Activated CD4-positive, alpha-beta T cell treated with anti-CD3 and anti-CD28 coated beads for 36 hours (primary cell): ENCODE data around the gene USP10. TPM values are rescaled to one million over a fixed set of nuclear protein-coding genes. Genes with fewer than 3 reads are reported as not detected.
A peak's percentile ranks its signal among the peaks of the same experiment; 100 is the strongest.

ENCODE experiments used
- ATAC-seq: fragments of 200-7000 bp; cut with Tn5 transposase; one replicate; pipeline ENCODE4 v1.10.0; 2021; ENCODE audit warnings: mild to moderate bottlenecking, moderate library complexity
- CTCF ChIA-PET: fragments of 350-600 bp; sonication (Branson Sonifier 250); formaldehyde crosslinking; loops from one replicate; lab custom pipeline; 2021; ENCODE audit warnings: antibody characterized with exemption; lab: Charles Lee
- POLR2A ChIA-PET: fragments of 350-600 bp; sonication (Branson Sonifier 250); formaldehyde crosslinking; loops from one replicate; lab custom pipeline; 2021; ENCODE audit warnings: antibody characterized with exemption, inconsistent platforms; lab: Charles Lee
- DNase-seq: peaks from one replicate; pipeline ENCODE4 v3.0.0-alpha.2; 2020
- H3K27ac Mint-ChIP-seq: one replicate; pipeline ENCODE4 v1.8.0; 2021; ENCODE audit warnings: mixed read lengths
- H3K27me3 Mint-ChIP-seq: one replicate; pipeline ENCODE4 v1.8.0; 2021; ENCODE audit warnings: mixed read lengths
- H3K36me3 Mint-ChIP-seq: one replicate; pipeline ENCODE4 v1.8.0; 2021; ENCODE audit warnings: low read depth, mixed read lengths
- H3K4me1 Mint-ChIP-seq: one replicate; pipeline ENCODE4 v1.8.0; 2021; ENCODE audit warnings: mixed read lengths
- H3K4me3 Mint-ChIP-seq: one replicate; pipeline ENCODE4 v1.8.0; 2021; ENCODE audit warnings: mild to moderate bottlenecking, moderate library complexity, mixed read lengths
- H3K9me3 Mint-ChIP-seq: one replicate; pipeline ENCODE4 v1.8.0; 2021; ENCODE audit warnings: low read depth, mixed read lengths
- intact Hi-C, 2 experiments: fragments of 100-400 bp; cut with DNase I in 1 of 2; cut with micrococcal nuclease in 1 of 2; formaldehyde crosslinking; loops; one replicate each; pipeline versions ENCODE4 v1.14.2 to v1.15.1; 2022 to 2024; cut with DNase I, micrococcal nuclease
- total RNA-seq, 2 experiments: library from RNA; stranded (reverse); gene quantifications; one replicate each; pipeline ENCODE4 v1.2.3, GENCODE V29; 2021

The USP10 gene
- total RNA-seq, 2 experiments from 2014 or later = 117 to 133 TPM

GRCh38 chr16:84751947-84752346 is 52.1 kb downstream of the USP10 start:
- Mint-ChIP-seq H3K27me3 (no peaks in the 10 kb centered on the region), H3K4me1 (peaks cover 63% of the 10 kb centered on the region), H3K36me3 (peaks cover 17% of the 10 kb centered on the region), H3K4me3 (peak overlapping the region; percentile 4), H3K27ac (no peak overlapping the region), H3K9me3 (no peaks in the 10 kb centered on the region)
- peak; percentile 57 for DNase-seq
- POLR2A ChIA-PET = no interaction called here
- CTCF ChIA-PET = interaction anchor here (1.3 to 5.8 kb wide), 6 partner anchors 13 to 219 kb away, joined by 3 to 74 read pairs (median 34); no protein-coding TSS in a partner anchor
- ATAC-seq = peak; percentile 82
- intact Hi-C loops = loop anchor here (5.0 kb wide), 2 partner anchors 220 to 275 kb away; partner anchors contain the start of gene KIAA0513 (in 1 of the 2)

GRCh38 chr16:84752600-84752999 is 52.8 kb downstream of the USP10 start:
- ATAC-seq (no peak), DNase-seq (no peak)
- intact Hi-C loops = loop anchor here (5.0 kb wide), 2 partner anchors 220 to 275 kb away; partner anchors contain the start of gene KIAA0513 (in 1 of the 2)
- Mint-ChIP-seq H3K27me3 (no peaks in the 10 kb centered on the region), H3K4me3 (peak overlapping the region; percentile 4), H3K27ac (peak overlapping the region; percentile 29), H3K4me1 (peaks cover 68% of the 10 kb centered on the region), H3K36me3 (peaks cover 18% of the 10 kb centered on the region), H3K9me3 (no peaks in the 10 kb centered on the region)
- ChIA-PET POLR2A (interaction anchor here (0.9 kb wide), 1 partner anchor 154 kb away, joined by 3 read pairs; no protein-coding TSS in a partner anchor), CTCF (interaction anchor here (0.7 to 5.8 kb wide), 15 partner anchors 12 to 1008 kb away, joined by 3 to 74 read pairs (median 6); no protein-coding TSS in a partner anchor)

GRCh38 chr16:84753412-84754326 is 53.9 kb downstream of the USP10 start:
- Mint-ChIP-seq H3K4me3 (no peak overlapping the region), H3K36me3 (peaks cover 23% of the 10 kb centered on the region), H3K9me3 (no peaks in the 10 kb centered on the region), H3K4me1 (peaks cover 78% of the 10 kb centered on the region), H3K27me3 (no peaks in the 10 kb centered on the region), H3K27ac (no peak overlapping the region)
- DNase-seq (no peak), ATAC-seq (peak; percentile 6)
- intact Hi-C loops = loop anchor here (1.0 to 5.0 kb wide), 5 partner anchors 172 to 274 kb away; partner anchors contain the start of gene KIAA0513 (in 1 of the 2)
- ChIA-PET CTCF (interaction anchor here (0.5 to 5.8 kb wide), 37 partner anchors 9 to 1007 kb away, joined by 3 to 74 read pairs (median 5); partner anchors contain the start of gene ZDHHC7), POLR2A (interaction anchor here (0.6 to 0.9 kb wide), 2 partner anchors 89 to 155 kb away, joined by 3 read pairs; no protein-coding TSS in a partner anchor)

- intact Hi-C loops = loop anchor here (1.0 to 5.0 kb wide), 5 partner anchors 171 to 273 kb away; partner anchors contain the start of gene KIAA0513 (in 1 of the 2)
- ChIA-PET POLR2A (interaction anchor here (0.6 kb wide), 1 partner anchor 90 kb away, joined by 3 read pairs; no protein-coding TSS in a partner anchor), CTCF (interaction anchor here (0.5 to 5.8 kb wide), 34 partner anchors 8 to 594 kb away, joined by 3 to 74 read pairs (median 5); partner anchors contain the start of gene ZDHHC7)
- Mint-ChIP-seq H3K36me3 (peaks cover 26% of the 10 kb centered on the region), H3K27me3 (no peaks in the 10 kb centered on the region), H3K4me3 (no peak overlapping the region), H3K27ac (peak overlapping the region; percentile 49), H3K9me3 (no peaks in the 10 kb centered on the region), H3K4me1 (peaks cover 84% of the 10 kb centered on the region)
- DNase-seq (peak; percentile 76), ATAC-seq (peak; percentile 78)
Observed at GRCh38 chr16:84754353-84754856, 54.6 kb downstream of the USP10 start.

- intact Hi-C loops = loop anchor here (1.0 to 5.0 kb wide), 5 partner anchors 170 to 272 kb away; partner anchors contain the start of gene KIAA0513 (in 1 of the 2)
- ATAC-seq (no peak), DNase-seq (no peak)
- no peaks in the 10 kb centered on the region for H3K27me3 Mint-ChIP-seq
- peaks cover 26% of the 10 kb centered on the region for H3K36me3 Mint-ChIP-seq
- H3K27ac Mint-ChIP-seq = no peak overlapping the region
- ChIA-PET CTCF (interaction anchor here (0.6 to 5.8 kb wide), 32 partner anchors 8 to 1257 kb away, joined by 3 to 74 read pairs (median 5); partner anchors contain the start of gene ZDHHC7), POLR2A (interaction anchor here (0.6 kb wide), 1 partner anchor 512 kb away, joined by 3 read pairs; no protein-coding TSS in a partner anchor)
- no peaks in the 10 kb centered on the region for H3K9me3 Mint-ChIP-seq
- H3K4me1 Mint-ChIP-seq = peaks cover 85% of the 10 kb centered on the region
- H3K4me3 Mint-ChIP-seq = no peak overlapping the region
Observed at GRCh38 chr16:84754956-84755672, 55.3 kb downstream of the USP10 start.

- ATAC-seq = no peak
- no peak overlapping the region for H3K4me3 Mint-ChIP-seq
- peaks cover 69% of the 10 kb centered on the region for H3K4me1 Mint-ChIP-seq
- H3K27ac Mint-ChIP-seq = no peak overlapping the region
- intact Hi-C loops = no loop called here
- DNase-seq = no peak
- CTCF ChIA-PET = interaction anchor here (0.5 to 5.8 kb wide), 8 partner anchors 9 to 434 kb away, joined by 3 to 73 read pairs (median 4); partner anchors contain the start of gene CRISPLD2
- H3K9me3 Mint-ChIP-seq = no peaks in the 10 kb centered on the region
- POLR2A ChIA-PET = no interaction called here
- H3K27me3 Mint-ChIP-seq = no peaks in the 10 kb centered on the region
- H3K36me3 Mint-ChIP-seq = peaks cover 35% of the 10 kb centered on the region
Observed at GRCh38 chr16:84756830-84757229, 57.0 kb downstream of the USP10 start.

GRCh38 chr16:84758627-84759026 is 58.8 kb downstream of the USP10 start:
- no peaks in the 10 kb centered on the region for H3K9me3 Mint-ChIP-seq
- no peak for DNase-seq
- H3K27me3 Mint-ChIP-seq = no peaks in the 10 kb centered on the region
- peaks cover 41% of the 10 kb centered on the region for H3K36me3 Mint-ChIP-seq
- ATAC-seq = no peak
- no peak overlapping the region for H3K27ac Mint-ChIP-seq
- ChIA-PET POLR2A (no interaction called here), CTCF (interaction anchor here (0.8 to 1.9 kb wide), 5 partner anchors 10 to 218 kb away, joined by 3 to 5 read pairs (median 4); no protein-coding TSS in a partner anchor)
- no peak overlapping the region for H3K4me3 Mint-ChIP-seq
- intact Hi-C loops = no loop called here
- H3K4me1 Mint-ChIP-seq = peaks cover 53% of the 10 kb centered on the region

- peaks cover 53% of the 10 kb centered on the region for H3K4me1 Mint-ChIP-seq
- H3K36me3 Mint-ChIP-seq = peaks cover 45% of the 10 kb centered on the region
- POLR2A ChIA-PET = no interaction called here
- DNase-seq = no peak
- intact Hi-C loops = no loop called here
- H3K9me3 Mint-ChIP-seq = no peaks in the 10 kb centered on the region
- no peak overlapping the region for H3K4me3 Mint-ChIP-seq
- CTCF ChIA-PET = interaction anchor here (0.8 to 2.2 kb wide), 10 partner anchors 10 to 218 kb away, joined by 3 to 9 read pairs (median 4); no protein-coding TSS in a partner anchor
- H3K27me3 Mint-ChIP-seq = no peaks in the 10 kb centered on the region
- no peak overlapping the region for H3K27ac Mint-ChIP-seq
- ATAC-seq = no peak
Observed at GRCh38 chr16:84759061-84759460, 59.3 kb downstream of the USP10 start.

GRCh38 chr16:84759906-84760305 is 60.1 kb downstream of the USP10 start:
- intact Hi-C loops = no loop called here
- H3K9me3 Mint-ChIP-seq = no peaks in the 10 kb centered on the region
- ATAC-seq (no peak), DNase-seq (no peak)
- H3K27ac Mint-ChIP-seq = no peak overlapping the region
- no peaks in the 10 kb centered on the region for H3K27me3 Mint-ChIP-seq
- H3K4me1 Mint-ChIP-seq = peaks cover 50% of the 10 kb centered on the region
- ChIA-PET POLR2A (no interaction called here), CTCF (interaction anchor here (0.9 to 2.2 kb wide), 9 partner anchors 9 to 213 kb away, joined by 3 to 9 read pairs (median 5); no protein-coding TSS in a partner anchor)
- peaks cover 49% of the 10 kb centered on the region for H3K36me3 Mint-ChIP-seq
- H3K4me3 Mint-ChIP-seq = no peak overlapping the region
